K562 (cell line): Measurements from ENCODE around the gene ABHD1. TPM values are rescaled to one million over a fixed set of nuclear protein-coding genes. Genes with fewer than 3 reads are reported as not detected.
A peak's percentile ranks its signal among the peaks of the same experiment; 100 is the strongest.

Experiments used
- ATAC-seq: fragments of 200-7000 bp; cut with Tn5 transposase; 3 replicates; pipeline ENCODE4 v1.9.1; 2020; ENCODE audit warnings: moderate library complexity
- BruUV-seq: library from RNA; stranded (reverse); fragments of 400-500 nt; replicated peaks from 2 replicates; lab custom pipeline; 2021; lab: Mats Ljungman, UMichigan
- CTCF ChIA-PET: fragments of 300-600 bp; formaldehyde crosslinking; extraction: SDS; loops from one replicate; lab custom pipeline; 2021; ENCODE audit warnings: low intra/inter-chr PET ratio; lab: Yijun Ruan, JAX
- POLR2A ChIA-PET: fragments of 300-600, 350-650 bp; sonication (Branson Sonifier 250); formaldehyde crosslinking; extraction: SDS; loops from one replicate; lab custom pipeline; 2021; ENCODE audit warnings: antibody characterized with exemption, inconsistent platforms; lab: Yijun Ruan, JAX
- DNase-seq, 4 experiments: peaks; one replicate each; pipeline versions ENCODE4 v3.0.0 to v3.0.0-alpha.2; 2011 to 2018; ENCODE audit warnings: low spot score in 3 of 4, mixed read lengths in 3 of 4; ENCODE audit errors: extremely low read depth in 1 of 4
- FAIRE-seq: peaks from 2 replicates; lab custom pipeline; 2011; peaks lifted over from hg19 to GRCh38; lab: Jason Lieb, UNC
- H2AFZ ChIP-seq: 2 replicates; pipeline ENCODE4 v1.6.0; 2011; ENCODE audit warnings: low read depth, low read length, control low read depth, inconsistent platforms
- H3K27ac ChIP-seq: fragments of 200-600 bp; 3 replicates; pipeline ENCODE4 v1.8.0; 2011; ENCODE audit warnings: low read depth, mild to moderate bottlenecking, control low read depth, inconsistent platforms, low read length, moderate library complexity, mixed read lengths; ENCODE audit errors: extremely low read depth
- H3K27me3 ChIP-seq, 2 experiments: fragments of 300-600 bp in 1 of 2; 2 replicates in 1 of 2; 3 replicates in 1 of 2; pipeline versions ENCODE4 v1.6.0 to v1.8.0; 2011; ENCODE audit warnings: inconsistent platforms in 2 of 2, low read length in 2 of 2, mild to moderate bottlenecking in 1 of 2, mixed read lengths in 1 of 2, moderate library complexity in 1 of 2; ENCODE audit not compliant: control insufficient read depth in 2 of 2, insufficient read depth in 2 of 2
- H3K36me3 ChIP-seq: fragments of 300-600 bp; 3 replicates; pipeline ENCODE4 v1.8.0; 2011; ENCODE audit warnings: mild to moderate bottlenecking, low read length, inconsistent platforms; ENCODE audit not compliant: control insufficient read depth, insufficient read depth
- H3K4me1 ChIP-seq, 2 experiments: fragments of 200-600 bp in 1 of 2; replicated peaks in 1 of 2; 2 replicates in 1 of 2; 3 replicates in 1 of 2; pipeline versions ENCODE4 v1.5.1 to v1.8.0; 2011; ENCODE audit warnings: inconsistent platforms in 2 of 2, low read length in 2 of 2, mild to moderate bottlenecking in 1 of 2, mixed read lengths in 1 of 2, moderate library complexity in 1 of 2; ENCODE audit not compliant: control insufficient read depth in 2 of 2, insufficient read depth in 2 of 2
- H3K4me2 ChIP-seq: 2 replicates; pipeline ENCODE4 v1.6.1; 2011; ENCODE audit warnings: low read length, control low read depth, inconsistent platforms, mixed read lengths; ENCODE audit not compliant: insufficient read depth
- H3K4me3 ChIP-seq: fragments of 200-600 bp; sonication (generic), shearing (Covaris generic); 2 replicates; pipeline ENCODE4 v1.5.1; 2016; ENCODE audit warnings: control low read depth, inconsistent platforms
- H3K79me2 ChIP-seq: fragments of 200-600 bp; 3 replicates; pipeline ENCODE4 v1.8.0; 2011; ENCODE audit warnings: low read length, inconsistent platforms; ENCODE audit not compliant: control insufficient read depth, insufficient read depth
- H3K9ac ChIP-seq, 2 experiments: 2 replicates each; pipeline versions ENCODE4 v1.6.0 to v1.6.1; 2011; ENCODE audit warnings: low read depth in 2 of 2, low read length in 2 of 2, control low read depth in 1 of 2, inconsistent platforms in 1 of 2, mild to moderate bottlenecking in 1 of 2, mixed read lengths in 1 of 2; ENCODE audit not compliant: insufficient read depth in 1 of 2
- H3K9me1 ChIP-seq: one replicate; pipeline ENCODE4 v1.6.0; 2011; ENCODE audit warnings: inconsistent platforms, mild to moderate bottlenecking, low read length, moderate library complexity; ENCODE audit not compliant: control insufficient read depth, insufficient read depth
- H3K9me3 ChIP-seq: replicated peaks from 2 replicates; pipeline ENCODE4 v1.5.1; 2011; ENCODE audit warnings: low read depth, low read length, inconsistent platforms; ENCODE audit not compliant: control insufficient read depth, insufficient read depth
- H4K20me1 ChIP-seq: replicated peaks from 2 replicates; pipeline ENCODE4 v1.6.1; 2011; ENCODE audit warnings: low read length, inconsistent platforms, mixed read lengths; ENCODE audit not compliant: control insufficient read depth, insufficient read depth
- ETV6 ChIP-seq, 3 experiments: fragments of 150-350 bp in 1 of 3; sonication (generic) in 1 of 3; formaldehyde crosslinking in 1 of 3; IDR thresholded peaks; 2 replicates each; pipeline versions ENCODE4 v1.6.1 to v1.8.0; 2014 to 2022; ENCODE audit warnings: borderline replicate concordance in 2 of 3, low read depth in 2 of 3, antibody characterized with exemption in 1 of 3, low read length in 1 of 3, mild to moderate bottlenecking in 1 of 3, missing genetic modification reagents in 1 of 3
- GATA2 ChIP-seq: sonication (generic); formaldehyde crosslinking; IDR thresholded peaks from 2 replicates; pipeline ENCODE4 v1.4.0; 2020; ENCODE audit warnings: mild to moderate bottlenecking, missing genetic modification reagents
- HCFC1 ChIP-seq: IDR thresholded peaks from 2 replicates; pipeline ENCODE4 v1.6.1; 2012; ENCODE audit warnings: low read depth, low read length, improper control_type of control experiment
- SMARCB1 ChIP-seq: IDR thresholded peaks from 2 replicates; pipeline ENCODE4 v1.6.1; 2011; ENCODE audit warnings: improper control_type of control experiment, low read depth; ENCODE audit not compliant: insufficient read length
- TRIM24 ChIP-seq, 2 experiments: fragments of 450-650 bp; IDR thresholded peaks; 2 replicates each; pipeline ENCODE4 v1.6.1; 2016
- XRCC4 ChIP-seq: IDR thresholded peaks from one replicate; pipeline ENCODE4 v1.6.1; 2011; ENCODE audit not compliant: insufficient read depth, insufficient read length; ENCODE audit errors: extremely low read depth
- WGBS: fragments of 100-300 bp; shearing (Covaris generic); methylation state at CpG from one replicate; pipeline ENCODE4 v1.1.6; 2016; ENCODE audit warnings: low coverage, mixed read lengths; ENCODE audit not compliant: insufficient coverage; ENCODE audit errors: missing lambda C conversion rate; 5-methylcytosine and 5-hydroxymethylcytosine counted together
- in situ Hi-C: fragments of 300-500 bp; cut with MboI; formaldehyde crosslinking; loops from 4 replicates; pipeline ENCODE4 v1.15.0; 2018; ENCODE audit warnings: inconsistent platforms, mixed read lengths
- intact Hi-C: fragments of 100-400 bp; cut with micrococcal nuclease; formaldehyde crosslinking; loops from 2 replicates; pipeline ENCODE4 v1.14.2; 2022
- polyA plus RNA-seq, 8 experiments: library from polyadenylated mRNA; depleted of rRNA in 4 of 8; stranded (reverse) in 5 of 8; unstranded in 3 of 8; fragments of >200 nt; fragmentation: Nextera tagmentation in 2 of 8; fragmentation: Illumina TruSeq in 1 of 8; extraction: Ambion mirVana in 2 of 8; extraction: Trizol in 1 of 8; gene quantifications; 2 replicates each; pipeline versions ENCODE4 v1.2.1 to v1.2.3, GENCODE V29; 2011 to 2014; ENCODE audit warnings: inconsistent platforms in 1 of 8, missing spikeins in 1 of 8
- total RNA-seq, 7 experiments: library from RNA; depleted of rRNA in 6 of 7; stranded (reverse); fragments of >200 nt in 6 of 7; fragmentation: Illumina TruSeq in 2 of 7; extraction: Trizol in 2 of 7; gene quantifications; 2 replicates each; pipeline versions ENCODE4 v1.2.1 to v1.2.3, GENCODE V29; 2011 to 2021; ENCODE audit warnings: low replicate concordance in 1 of 7
- TF ChIP-seq, protein P1 (sequence below): fragments of 250-450 bp; sonication (Bioruptor Pico); IDR thresholded peaks from 2 replicates; pipeline ENCODE4 v1.4.0; 2020; ENCODE audit warnings: borderline replicate concordance
- TF ChIP-seq, protein P2 (sequence below): sonication (generic); formaldehyde crosslinking; IDR thresholded peaks from 2 replicates; pipeline ENCODE4 v1.8.1; 2022; ENCODE audit warnings: missing genetic modification reagents
- TF ChIP-seq, protein P3 (sequence below): fragments of 250-450 bp; sonication (Bioruptor Pico); IDR thresholded peaks from 2 replicates; pipeline ENCODE4 v1.8.0; 2021; ENCODE audit warnings: borderline replicate concordance, mild to moderate bottlenecking, moderate library complexity; ENCODE audit not compliant: poor library complexity, severe bottlenecking
- TF ChIP-seq, protein P4 (sequence below): fragments of 150-350 bp; IDR thresholded peaks from 2 replicates; pipeline ENCODE4 v1.6.1; 2014; ENCODE audit warnings: low read depth, mild to moderate bottlenecking, low read length, borderline replicate concordance

Gene ABHD1
- total and polyA plus RNA-seq, 9 of the 15 experiments (the other 6 are each of a cell fraction or from before 2014, with no cell fraction given) = 0.10 to 0.16 (median 0.11) TPM; not detected in 5

DNA sequence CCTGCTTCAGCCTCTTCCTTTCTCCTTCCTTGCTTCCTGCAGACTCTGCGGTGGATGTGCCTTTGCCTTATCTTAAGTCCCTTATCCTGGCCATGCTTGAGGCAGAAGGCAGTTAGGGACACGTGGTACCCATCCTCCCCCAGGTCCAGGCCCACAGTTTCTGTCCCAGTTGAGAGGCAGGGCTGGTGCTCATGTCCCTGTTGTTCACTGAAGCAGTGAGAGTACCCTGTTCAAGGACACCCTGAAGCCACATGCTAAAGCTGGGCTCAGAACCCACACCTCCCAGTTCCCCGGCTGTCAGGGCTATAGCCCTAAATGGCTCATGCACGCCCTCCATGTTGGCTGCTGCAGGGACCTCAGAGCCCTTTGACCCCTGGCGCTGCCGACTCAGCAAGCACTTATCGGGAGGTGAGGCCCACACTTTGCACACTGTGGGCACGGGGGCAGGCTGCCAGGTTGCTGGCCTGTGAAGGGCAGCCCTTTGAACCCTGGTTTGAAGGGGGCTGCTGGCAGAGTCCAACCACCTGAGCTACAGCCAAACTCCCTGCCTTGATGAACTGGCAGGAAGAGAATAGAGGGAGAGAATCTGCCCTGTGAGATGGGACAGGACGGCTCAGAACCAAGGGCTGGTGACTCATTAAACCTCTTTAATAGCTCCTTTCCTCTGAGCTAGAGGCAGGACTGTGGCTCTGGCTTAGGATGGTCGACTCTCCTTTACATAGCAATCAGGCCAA, 30.8 kb upstream of the ABHD1 start:
- Histone ChIP-seq H3K4me3 (no peak overlapping the region), H3K36me3 (no peaks in the 10 kb centered on the region; the same call in 2 of the 3 replicates), H3K79me2 (peaks cover 5% of the 10 kb centered on the region; the same call in 2 of the 3 replicates), H3K27me3 (no peaks in the 10 kb centered on the region), H3K4me1 (peaks cover 51 to 58% of the 10 kb centered on the region in 2 experiments), H3K9me1 (no peaks in the 10 kb centered on the region), H2AFZ (peak overlapping the region; percentile 94), H3K9ac (peak overlapping the region; percentile 35 to 77), H3K27ac (peak overlapping the region; percentile 69), H4K20me1 (no peaks in the 10 kb centered on the region), H3K9me3 (no peaks in the 10 kb centered on the region), H3K4me2 (peak overlapping the region; percentile 50)
- peak; percentile 70 for ATAC-seq
- BruUV-seq = no TSS peak
- 15% methylated on average over 10 of the region's 10 CpGs for WGBS
- in situ Hi-C loops = no loop called here
- intact Hi-C loops = no loop called here
- ChIA-PET POLR2A (interaction anchor here (0.5 to 3.6 kb wide), 4 partner anchors 11 to 532 kb away, joined by 3 to 11 read pairs (median 3); no protein-coding TSS in a partner anchor), CTCF (no interaction called here)
- DNase-seq = peak; percentile 57 to 87 (median 71)
- FAIRE-seq = peak; percentile 95
- no peak for TF ChIP-seq TRIM24 (IDR thresholded peaks at IDR 0.05)
- TF ChIP-seq HCFC1 = no peak
- TF ChIP-seq GATA2 (CRISPR knock-in tag) = peak; percentile 69
- TF ChIP-seq XRCC4 = no peak
- TF ChIP-seq, protein P1, sequence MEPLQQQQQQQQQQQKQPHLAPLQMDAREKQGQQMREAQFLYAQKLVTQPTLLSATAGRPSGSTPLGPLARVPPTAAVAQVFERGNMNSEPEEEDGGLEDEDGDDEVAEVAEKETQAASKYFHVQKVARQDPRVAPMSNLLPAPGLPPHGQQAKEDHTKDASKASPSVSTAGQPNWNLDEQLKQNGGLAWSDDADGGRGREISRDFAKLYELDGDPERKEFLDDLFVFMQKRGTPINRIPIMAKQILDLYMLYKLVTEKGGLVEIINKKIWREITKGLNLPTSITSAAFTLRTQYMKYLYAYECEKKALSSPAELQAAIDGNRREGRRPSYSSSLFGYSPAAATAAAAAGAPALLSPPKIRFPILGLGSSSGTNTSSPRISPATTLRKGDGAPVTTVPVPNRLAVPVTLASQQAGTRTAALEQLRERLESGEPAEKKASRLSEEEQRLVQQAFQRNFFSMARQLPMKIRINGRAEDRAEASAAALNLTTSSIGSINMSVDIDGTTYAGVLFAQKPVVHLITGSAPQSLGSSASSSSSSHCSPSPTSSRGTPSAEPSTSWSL (CRISPR knock-in tag) = no peak
- no peak for TF ChIP-seq SMARCB1
- peak; percentile 18 to 20; a peak in 2 of 4 replicates for TF ChIP-seq ETV6 (IDR thresholded peaks at IDR 0.05; ENCODE audit: borderline replicate concordance in 1 of 2, low read depth in 2 of 2, low read length in 1 of 2)
- no peak for TF ChIP-seq ETV6 (CRISPR knock-in tag; IDR thresholded peaks at IDR 0.05; ENCODE audit: borderline replicate concordance)
- TF ChIP-seq, protein P2, sequence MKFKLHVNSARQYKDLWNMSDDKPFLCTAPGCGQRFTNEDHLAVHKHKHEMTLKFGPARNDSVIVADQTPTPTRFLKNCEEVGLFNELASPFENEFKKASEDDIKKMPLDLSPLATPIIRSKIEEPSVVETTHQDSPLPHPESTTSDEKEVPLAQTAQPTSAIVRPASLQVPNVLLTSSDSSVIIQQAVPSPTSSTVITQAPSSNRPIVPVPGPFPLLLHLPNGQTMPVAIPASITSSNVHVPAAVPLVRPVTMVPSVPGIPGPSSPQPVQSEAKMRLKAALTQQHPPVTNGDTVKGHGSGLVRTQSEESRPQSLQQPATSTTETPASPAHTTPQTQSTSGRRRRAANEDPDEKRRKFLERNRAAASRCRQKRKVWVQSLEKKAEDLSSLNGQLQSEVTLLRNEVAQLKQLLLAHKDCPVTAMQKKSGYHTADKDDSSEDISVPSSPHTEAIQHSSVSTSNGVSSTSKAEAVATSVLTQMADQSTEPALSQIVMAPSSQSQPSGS (CRISPR knock-in tag) = no peak
- TF ChIP-seq, protein P3, sequence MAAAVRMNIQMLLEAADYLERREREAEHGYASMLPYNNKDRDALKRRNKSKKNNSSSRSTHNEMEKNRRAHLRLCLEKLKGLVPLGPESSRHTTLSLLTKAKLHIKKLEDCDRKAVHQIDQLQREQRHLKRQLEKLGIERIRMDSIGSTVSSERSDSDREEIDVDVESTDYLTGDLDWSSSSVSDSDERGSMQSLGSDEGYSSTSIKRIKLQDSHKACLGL (CRISPR knock-in tag) = peak; percentile 9
- TF ChIP-seq, protein P4, sequence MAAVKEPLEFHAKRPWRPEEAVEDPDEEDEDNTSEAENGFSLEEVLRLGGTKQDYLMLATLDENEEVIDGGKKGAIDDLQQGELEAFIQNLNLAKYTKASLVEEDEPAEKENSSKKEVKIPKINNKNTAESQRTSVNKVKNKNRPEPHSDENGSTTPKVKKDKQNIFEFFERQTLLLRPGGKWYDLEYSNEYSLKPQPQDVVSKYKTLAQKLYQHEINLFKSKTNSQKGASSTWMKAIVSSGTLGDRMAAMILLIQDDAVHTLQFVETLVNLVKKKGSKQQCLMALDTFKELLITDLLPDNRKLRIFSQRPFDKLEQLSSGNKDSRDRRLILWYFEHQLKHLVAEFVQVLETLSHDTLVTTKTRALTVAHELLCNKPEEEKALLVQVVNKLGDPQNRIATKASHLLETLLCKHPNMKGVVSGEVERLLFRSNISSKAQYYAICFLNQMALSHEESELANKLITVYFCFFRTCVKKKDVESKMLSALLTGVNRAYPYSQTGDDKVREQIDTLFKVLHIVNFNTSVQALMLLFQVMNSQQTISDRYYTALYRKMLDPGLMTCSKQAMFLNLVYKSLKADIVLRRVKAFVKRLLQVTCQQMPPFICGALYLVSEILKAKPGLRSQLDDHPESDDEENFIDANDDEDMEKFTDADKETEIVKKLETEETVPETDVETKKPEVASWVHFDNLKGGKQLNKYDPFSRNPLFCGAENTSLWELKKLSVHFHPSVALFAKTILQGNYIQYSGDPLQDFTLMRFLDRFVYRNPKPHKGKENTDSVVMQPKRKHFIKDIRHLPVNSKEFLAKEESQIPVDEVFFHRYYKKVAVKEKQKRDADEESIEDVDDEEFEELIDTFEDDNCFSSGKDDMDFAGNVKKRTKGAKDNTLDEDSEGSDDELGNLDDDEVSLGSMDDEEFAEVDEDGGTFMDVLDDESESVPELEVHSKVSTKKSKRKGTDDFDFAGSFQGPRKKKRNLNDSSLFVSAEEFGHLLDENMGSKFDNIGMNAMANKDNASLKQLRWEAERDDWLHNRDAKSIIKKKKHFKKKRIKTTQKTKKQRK = no peak
